H1 (cell line): Measurements from ENCODE around the gene GNAI1. TPM values are rescaled to one million over a fixed set of nuclear protein-coding genes. Genes with fewer than 3 reads are reported as not detected.

ENCODE experiments used
- CTCF ChIA-PET: fragments of 300-600 bp; sonication (Branson Sonifier 250); formaldehyde crosslinking; loops from one replicate; lab custom pipeline; 2021; ENCODE audit not compliant: partially characterized antibody; lab: Charles Lee
- POLR2A ChIA-PET: fragments of 300-600 bp; sonication (Branson Sonifier 250); formaldehyde crosslinking; loops from one replicate; lab custom pipeline; 2021; ENCODE audit warnings: inconsistent platforms; ENCODE audit not compliant: partially characterized antibody; lab: Charles Lee
- DNase-seq, 2 experiments: peaks; one replicate each; pipeline versions ENCODE4 v3.0.0 to v3.0.0-alpha.2; 2010 to 2022; ENCODE audit warnings: low spot score in 2 of 2, low read depth in 1 of 2, mixed read lengths in 1 of 2
- FAIRE-seq: peaks from 2 replicates; lab custom pipeline; 2011; peaks lifted over from hg19 to GRCh38; lab: Jason Lieb, UNC
- H2AFZ ChIP-seq: 2 replicates; pipeline ENCODE4 v1.8.1; 2012; ENCODE audit warnings: low read length, inconsistent platforms
- H2AK5ac ChIP-seq: 2 replicates; pipeline ENCODE4 v1.6.1; 2013; ENCODE audit warnings: low read depth, low read length
- H2BK120ac ChIP-seq: replicated peaks from 2 replicates; pipeline ENCODE3; 2013; ENCODE audit warnings: low read depth, low read length, inconsistent platforms
- H2BK12ac ChIP-seq: 2 replicates; pipeline ENCODE4 v1.6.1; 2013; ENCODE audit warnings: low read depth, low read length
- H2BK15ac ChIP-seq: 2 replicates; pipeline ENCODE4 v1.6.1; 2013; ENCODE audit warnings: low read length
- H2BK20ac ChIP-seq: 2 replicates; pipeline ENCODE4 v1.6.1; 2013; ENCODE audit warnings: low read length
- H2BK5ac ChIP-seq: 2 replicates; pipeline ENCODE4 v1.6.1; 2013; ENCODE audit warnings: low read depth, low read length
- H3K14ac ChIP-seq: 2 replicates; pipeline ENCODE4 v1.6.1; 2013; ENCODE audit warnings: inconsistent platforms; ENCODE audit not compliant: insufficient read length
- H3K18ac ChIP-seq: 2 replicates; pipeline ENCODE4 v1.6.1; 2013; ENCODE audit warnings: low read length; ENCODE audit errors: extremely low read depth
- H3K23ac ChIP-seq: 2 replicates; pipeline ENCODE4 v1.6.1; 2013; ENCODE audit warnings: inconsistent platforms; ENCODE audit not compliant: insufficient read length
- H3K23me2 ChIP-seq: 2 replicates; pipeline ENCODE4 v1.6.1; 2013; ENCODE audit warnings: low read depth, low read length
- H3K27ac ChIP-seq: 2 replicates; pipeline ENCODE4 v1.6.1; 2011; ENCODE audit warnings: low read depth, low read length, inconsistent platforms
- H3K27me3 ChIP-seq, 4 experiments: replicated peaks in 1 of 4; 1 replicate in 1 of 4; 2 replicates in 3 of 4; pipeline versions ENCODE4 v1.6.1 to v1.8.1; 2011 to 2013; ENCODE audit warnings: low read length in 3 of 4, mild to moderate bottlenecking in 3 of 4, inconsistent platforms in 2 of 4, mixed read lengths in 2 of 4, moderate library complexity in 1 of 4; ENCODE audit not compliant: control insufficient read depth in 3 of 4, insufficient read depth in 3 of 4; ENCODE audit errors: extremely low read depth in 1 of 4
- H3K36me3 ChIP-seq, 4 experiments: 2 replicates each; pipeline versions ENCODE4 v1.6.1 to v1.8.1; 2011 to 2013; ENCODE audit warnings: mild to moderate bottlenecking in 4 of 4, low read length in 3 of 4, moderate library complexity in 2 of 4, control low read depth in 1 of 4, inconsistent platforms in 1 of 4; ENCODE audit not compliant: insufficient read depth in 4 of 4, control insufficient read depth in 2 of 4
- H3K4ac ChIP-seq: replicated peaks from 2 replicates; pipeline ENCODE3; 2013; ENCODE audit warnings: low read length, low read depth, mixed read lengths, inconsistent platforms; ENCODE audit not compliant: insufficient read length
- H3K4me1 ChIP-seq, 4 experiments: replicated peaks in 1 of 4; 1 replicate in 1 of 4; 2 replicates in 3 of 4; pipeline versions ENCODE4 v1.6.1 to v1.8.1; 2011 to 2013; ENCODE audit warnings: low read length in 3 of 4, inconsistent platforms in 2 of 4, mixed read lengths in 1 of 4; ENCODE audit not compliant: insufficient read depth in 4 of 4, control insufficient read depth in 3 of 4
- H3K4me2 ChIP-seq, 2 experiments: 2 replicates each; pipeline versions ENCODE4 v1.6.1 to v1.8.1; 2011 to 2013; ENCODE audit warnings: low read depth in 2 of 2, low read length in 2 of 2, control low read depth in 1 of 2, inconsistent platforms in 1 of 2, mild to moderate bottlenecking in 1 of 2; ENCODE audit not compliant: insufficient read depth in 1 of 2
- H3K4me3 ChIP-seq, 4 experiments: fragments of 200-600, 300-600 bp in 1 of 4; sonication (generic), shearing (Covaris generic), sonication (Bioruptor Twin) in 1 of 4; 2 replicates each; pipeline versions ENCODE4 v1.5.1 to v1.8.1; 2011 to 2016; ENCODE audit warnings: low read length in 4 of 4, low read depth in 3 of 4, control low read depth in 2 of 4, inconsistent platforms in 2 of 4, mild to moderate bottlenecking in 2 of 4, mixed read lengths in 1 of 4, moderate library complexity in 1 of 4; ENCODE audit not compliant: insufficient read depth in 2 of 4; ENCODE audit errors: extremely low read depth in 1 of 4
- H3K56ac ChIP-seq: replicated peaks from 2 replicates; pipeline ENCODE3; 2013; ENCODE audit warnings: low read depth, mild to moderate bottlenecking, mixed read lengths, low read length, inconsistent platforms; ENCODE audit not compliant: insufficient read length
- H3K79me1 ChIP-seq: 2 replicates; pipeline ENCODE4 v1.6.1; 2013; ENCODE audit warnings: low read depth, low read length, control low read depth
- H3K79me2 ChIP-seq, 2 experiments: 2 replicates each; pipeline versions ENCODE4 v1.6.1 to v1.8.1; 2012 to 2013; ENCODE audit warnings: low read length in 2 of 2, mild to moderate bottlenecking in 2 of 2, inconsistent platforms in 1 of 2; ENCODE audit not compliant: insufficient read depth in 2 of 2, control insufficient read depth in 1 of 2
- H3K9ac ChIP-seq, 4 experiments: replicated peaks in 1 of 4; 1 replicate in 1 of 4; 2 replicates in 3 of 4; pipeline versions ENCODE4 v1.6.1 to v1.8.1; 2011 to 2013; ENCODE audit warnings: low read depth in 3 of 4, low read length in 3 of 4, control low read depth in 2 of 4, mild to moderate bottlenecking in 2 of 4, moderate library complexity in 2 of 4, inconsistent platforms in 1 of 4; ENCODE audit errors: extremely low read depth in 1 of 4
- H3K9me3 ChIP-seq, 2 experiments: 2 replicates each; pipeline versions ENCODE4 v1.6.1 to v1.8.1; 2012 to 2013; ENCODE audit warnings: mild to moderate bottlenecking in 2 of 2, moderate library complexity in 2 of 2, control low read depth in 1 of 2, inconsistent platforms in 1 of 2, low read depth in 1 of 2, low read length in 1 of 2, mixed read lengths in 1 of 2; ENCODE audit not compliant: insufficient read depth in 2 of 2
- H4K20me1 ChIP-seq, 2 experiments: replicated peaks in 1 of 2; 2 replicates each; pipeline versions ENCODE3 to v1.8.1; 2011 to 2013; ENCODE audit warnings: inconsistent platforms in 2 of 2, low read length in 2 of 2, mild to moderate bottlenecking in 1 of 2; ENCODE audit not compliant: insufficient read depth in 2 of 2, control insufficient read depth in 1 of 2
- H4K5ac ChIP-seq: 2 replicates; pipeline ENCODE4 v1.6.1; 2013; ENCODE audit warnings: low read length, low read depth, mixed read lengths, inconsistent platforms; ENCODE audit not compliant: insufficient read length
- H4K8ac ChIP-seq: 2 replicates; pipeline ENCODE4 v1.8.0; 2013; ENCODE audit warnings: mild to moderate bottlenecking, moderate library complexity, low read length, inconsistent platforms; ENCODE audit not compliant: insufficient read depth; ENCODE audit errors: extremely low read depth
- H4K91ac ChIP-seq: replicated peaks from 2 replicates; pipeline ENCODE3; 2013; ENCODE audit warnings: low read length, mixed read lengths, inconsistent platforms; ENCODE audit not compliant: insufficient read length
- CREB1 ChIP-seq: IDR thresholded peaks from 2 replicates; pipeline ENCODE4 v1.6.1; 2012; ENCODE audit warnings: inconsistent platforms
- EZH2 ChIP-seq: fragments of 200-600 bp; sonication (generic); IDR thresholded peaks from 2 replicates; pipeline ENCODE4 v1.7.1; 2012; ENCODE audit warnings: low read depth, mild to moderate bottlenecking, moderate library complexity, low read length, inconsistent platforms; ENCODE audit not compliant: severe bottlenecking
- FOSL1 ChIP-seq: IDR thresholded peaks from 2 replicates; pipeline ENCODE4 v1.6.1; 2011; ENCODE audit warnings: mild to moderate bottlenecking, low read depth, low read length, moderate library complexity; ENCODE audit not compliant: insufficient read depth
- HDAC6 ChIP-seq: IDR thresholded peaks from one replicate; pipeline ENCODE4 v1.7.1; 2012; ENCODE audit warnings: low read depth, mild to moderate bottlenecking, inconsistent platforms, low read length, moderate library complexity
- MAFK ChIP-seq: IDR thresholded peaks from 2 replicates; pipeline ENCODE4 v1.6.1; 2012; ENCODE audit warnings: low read depth, mild to moderate bottlenecking, improper control_type of control experiment, low read length
- POU5F1 ChIP-seq: IDR thresholded peaks from 2 replicates; pipeline ENCODE4 v1.6.1; 2011; ENCODE audit warnings: low read depth, mild to moderate bottlenecking, low read length, moderate library complexity
- RBBP5 ChIP-seq: IDR thresholded peaks from 2 replicates; pipeline ENCODE4 v1.7.1; 2012; ENCODE audit warnings: low read depth, mild to moderate bottlenecking, inconsistent platforms, low read length, moderate library complexity, borderline replicate concordance
- SAP30 ChIP-seq: fragments of 300-600 bp; sonication (generic); IDR thresholded peaks from 2 replicates; pipeline ENCODE4 v1.7.1; 2012; ENCODE audit warnings: low read length, moderate library complexity, mild to moderate bottlenecking, inconsistent platforms; ENCODE audit not compliant: insufficient read depth, insufficient replicate concordance
- SUZ12 ChIP-seq: fragments of 200-600 bp; sonication (generic); IDR thresholded peaks from 2 replicates; pipeline ENCODE4 v1.6.1; 2012; ENCODE audit warnings: mild to moderate bottlenecking, inconsistent platforms, low read length, moderate library complexity, mixed read lengths
- WGBS, 2 experiments: shearing (Covaris generic) in 1 of 2; methylation state at CpG; one replicate each; pipeline versions ENCODE4 v1.1.6 to v1.1.7; 2013 to 2015; ENCODE audit warnings: low lambda C conversion rate in 2 of 2, mixed read lengths in 2 of 2, inconsistent platforms in 1 of 2, low coverage in 1 of 2, missing lambda C conversion rate in 1 of 2; ENCODE audit not compliant: insufficient replicate concordance in 2 of 2, insufficient coverage in 1 of 2, insufficient read length in 1 of 2; ENCODE audit errors: extremely low coverage in 1 of 2, missing lambda C conversion rate in 1 of 2; 5-methylcytosine and 5-hydroxymethylcytosine counted together
- polyA plus RNA-seq, 7 experiments: library from polyadenylated mRNA; depleted of rRNA in 3 of 7; stranded (reverse) in 5 of 7; unstranded in 2 of 7; fragments of >200 nt in 5 of 7; fragments of 200-250 nt in 2 of 7; gene quantifications; 1 replicate in 5 of 7; 2 replicates in 1 of 7; 4 replicates in 1 of 7; pipeline versions ENCODE4 v1.2.1 to v1.2.3, GENCODE V29; 2011 to 2013; ENCODE audit warnings: missing spikeins in 2 of 7, mixed read lengths in 2 of 7
- total RNA-seq: library from RNA; stranded (reverse); fragmentation: NEBNext Ultra II Directional; extraction: Animal tissue kit (Norgen Biotek cat#: 25700); gene quantifications from 2 replicates; pipeline ENCODE4 v1.2.1, GENCODE V29; 2021

Gene GNAI1
- total and polyA plus RNA-seq, 2 of the 8 experiments (the other 6 are each of a cell fraction or from before 2014, with no cell fraction given): 8.0 to 29.5 TPM

DNA sequence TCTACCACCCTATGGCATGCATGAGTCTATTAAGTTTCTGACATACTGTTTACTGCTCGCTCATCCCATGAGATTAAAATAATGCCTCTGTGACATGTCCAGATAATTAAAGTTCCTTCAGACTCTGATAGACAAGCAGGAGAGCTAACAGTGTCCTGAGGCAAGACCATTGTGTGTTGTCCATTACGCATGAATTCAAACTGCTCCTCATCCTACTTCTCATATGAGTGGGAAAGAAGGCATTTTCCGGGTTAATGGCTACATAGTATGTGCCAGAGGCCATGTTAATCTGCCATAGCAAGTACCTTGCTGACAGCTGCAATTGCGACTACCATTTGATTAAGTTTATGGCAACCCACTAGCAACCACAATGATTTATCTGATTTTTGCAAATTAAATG, 113.3 kb downstream of the GNAI1 start:
- Histone ChIP-seq H3K36me3 (no peaks in the 10 kb centered on the region), H2AFZ (no peak overlapping the region), H4K5ac (no peak overlapping the region), H3K56ac (no peak overlapping the region), H3K23ac (no peak overlapping the region), H3K79me1 (no peaks in the 10 kb centered on the region), H3K79me2 (no peaks in the 10 kb centered on the region), H2BK12ac (no peak overlapping the region), H2BK5ac (no peak overlapping the region), H3K9ac (no peak overlapping the region), H3K14ac (no peak overlapping the region), H3K27ac (no peak overlapping the region), H3K4ac (no peak overlapping the region), H3K9me3 (no peaks in the 10 kb centered on the region), H3K27me3 (no peaks in the 10 kb centered on the region), H2BK15ac (no peak overlapping the region), H2BK20ac (no peak overlapping the region), H3K4me3 (no peak overlapping the region), H4K91ac (no peak overlapping the region), H4K8ac (no peak overlapping the region), H3K4me2 (no peak overlapping the region), H3K23me2 (no peaks in the 10 kb centered on the region), H3K18ac (no peak overlapping the region), H4K20me1 (no peaks in the 10 kb centered on the region), H2BK120ac (no peak overlapping the region), H2AK5ac (no peak overlapping the region), H3K4me1 (no peaks in the 10 kb centered on the region)
- 91% methylated on average over 4 of the region's 4 CpGs; no CpG with 5 or more reads in 1 of the 2 experiments for WGBS, 2 experiments
- TF ChIP-seq SAP30: no peak
- no peak for TF ChIP-seq HDAC6
- no peak for TF ChIP-seq MAFK
- no peak for TF ChIP-seq EZH2
- no peak for TF ChIP-seq RBBP5
- no peak for TF ChIP-seq FOSL1
- no peak for TF ChIP-seq POU5F1
- TF ChIP-seq SUZ12: no peak
- TF ChIP-seq CREB1: no peak
- ChIA-PET POLR2A (no interaction called here), CTCF (interaction anchor here (0.9 kb wide), 1 partner anchor 188 kb away, joined by 3 read pairs; no protein-coding TSS in a partner anchor)
- DNase-seq: no peak
- no peak for FAIRE-seq
